GM23338 (cell line): ENCODE results near the gene MTMR3. TPM values are rescaled to one million over a fixed set of nuclear protein-coding genes. Genes with fewer than 3 reads are reported as not detected.
A peak's percentile ranks its signal among the peaks of the same experiment; 100 is the strongest.
"Not testable (repeated sequence)": the region's sequence is repeated elsewhere in the genome, so short reads cannot be mapped to it uniquely, and the experiment has no call there.

ENCODE experiments used
- ATAC-seq: fragments of 200-7000 bp; cut with Tn5 transposase; 3 replicates; pipeline ENCODE4 v1.9.1; 2020
- DNase-seq: peaks from one replicate; pipeline ENCODE4 v3.0.0-alpha.2; 2015; ENCODE audit warnings: low spot score
- H2AFZ ChIP-seq: fragments of 200-600 bp; sonication (generic); 2 replicates; pipeline ENCODE4 v1.8.0; 2016; ENCODE audit warnings: antibody characterized with exemption, mild to moderate bottlenecking, moderate library complexity
- H3F3A ChIP-seq: fragments of 200-600 bp; sonication (generic); replicated peaks from 2 replicates; pipeline ENCODE4 v1.8.0; 2017; ENCODE audit warnings: antibody characterized with exemption, mixed run types, low read depth
- H3K27ac ChIP-seq: fragments of 200-600 bp; sonication (generic); 2 replicates; pipeline ENCODE4 v1.6.1; 2016; ENCODE audit warnings: low read depth
- H3K27me3 ChIP-seq: fragments of 200-600 bp; sonication (generic); 2 replicates; pipeline ENCODE4 v1.8.0; 2016; ENCODE audit warnings: mild to moderate bottlenecking, mixed run types, moderate library complexity; ENCODE audit not compliant: insufficient read depth
- H3K36me3 ChIP-seq: fragments of 200-600 bp; sonication (generic); 2 replicates; pipeline ENCODE4 v1.8.0; 2016; ENCODE audit warnings: mild to moderate bottlenecking; ENCODE audit not compliant: insufficient read depth
- H3K4me1 ChIP-seq: fragments of 200-600 bp; sonication (generic); 2 replicates; pipeline ENCODE4 v1.8.0; 2016; ENCODE audit warnings: mild to moderate bottlenecking, moderate library complexity; ENCODE audit not compliant: insufficient read depth
- H3K4me2 ChIP-seq: fragments of 200-600 bp; sonication (generic); 2 replicates; pipeline ENCODE4 v1.7.1; 2017; ENCODE audit warnings: mixed run types
- H3K4me3 ChIP-seq: fragments of 200-600 bp; sonication (generic); 2 replicates; pipeline ENCODE4 v1.6.1; 2016; ENCODE audit warnings: mixed run types
- H3K79me2 ChIP-seq: fragments of 200-600 bp; sonication (generic); replicated peaks from 2 replicates; pipeline ENCODE4 v1.8.0; 2017; ENCODE audit warnings: mild to moderate bottlenecking; ENCODE audit not compliant: insufficient read depth
- H3K9me2 ChIP-seq: fragments of 200-600 bp; sonication (generic); 2 replicates; pipeline ENCODE4 v1.8.0; 2017; ENCODE audit not compliant: insufficient read depth
- H4K20me1 ChIP-seq: fragments of 200-600 bp; sonication (generic); replicated peaks from 2 replicates; pipeline ENCODE4 v1.8.0; 2017; ENCODE audit warnings: mild to moderate bottlenecking; ENCODE audit not compliant: insufficient read depth
- H3K27ac Mint-ChIP-seq: 2 replicates; pipeline ENCODE4 v1.8.0; 2020; ENCODE audit warnings: inconsistent platforms, mild to moderate bottlenecking, moderate library complexity, mixed read lengths
- H3K27me3 Mint-ChIP-seq: 3 replicates; pipeline ENCODE4 v1.8.0; 2022; ENCODE audit warnings: low read depth, mild to moderate bottlenecking, moderate library complexity, mixed read lengths, inconsistent platforms; ENCODE audit not compliant: insufficient read depth, poor library complexity
- H3K36me3 Mint-ChIP-seq: 3 replicates; pipeline ENCODE4 v1.8.0; 2021; ENCODE audit warnings: low read depth, mild to moderate bottlenecking, inconsistent platforms, moderate library complexity, mixed read lengths
- H3K4me1 Mint-ChIP-seq: 3 replicates; pipeline ENCODE4 v1.8.0; 2020; ENCODE audit warnings: mild to moderate bottlenecking, inconsistent platforms, mixed read lengths
- H3K4me3 Mint-ChIP-seq: 3 replicates; pipeline ENCODE4 v1.8.0; 2021; ENCODE audit warnings: moderate library complexity, mild to moderate bottlenecking, inconsistent platforms, mixed read lengths
- H3K9me3 Mint-ChIP-seq: 3 replicates; pipeline ENCODE4 v1.8.0; 2020; ENCODE audit warnings: moderate library complexity, mild to moderate bottlenecking, inconsistent platforms, mixed read lengths
- EZH2phosphoT487 ChIP-seq: fragments of 200-600 bp; sonication (generic); IDR thresholded peaks from one replicate; pipeline ENCODE4 v1.8.1; 2018; ENCODE audit warnings: antibody characterized with exemption; ENCODE audit not compliant: unreplicated experiment
- polyA plus RNA-seq: library from polyadenylated mRNA; unstranded; fragments of >200 nt; fragmentation: Nextera tagmentation; extraction: Ambion mirVana; gene quantifications from 2 replicates; pipeline ENCODE4 v1.2.1, GENCODE V29; 2016
- total RNA-seq: library from RNA; depleted of rRNA; stranded (reverse); fragments of >200 nt; shearing (Covaris generic); gene quantifications from 2 replicates; pipeline ENCODE4 v1.2.3, GENCODE V29; 2014
- TF ChIP-seq, protein P1 (sequence below): IDR thresholded peaks from 2 replicates; pipeline ENCODE4 v1.6.1; 2016; ENCODE audit warnings: antibody characterized with exemption
- TF ChIP-seq, protein P2 (sequence below), 2 experiments: fragments of 200-600 bp in 1 of 2; sonication (generic) in 1 of 2; conservative IDR thresholded peaks; 2 replicates each; pipeline versions ENCODE4 v1.5.1 to v1.6.1; 2016 to 2017; ENCODE audit warnings: antibody characterized with exemption in 2 of 2, low read depth in 2 of 2, mild to moderate bottlenecking in 2 of 2, moderate library complexity in 1 of 2
- TF ChIP-seq, protein P3 (sequence below): fragments of 250-450 bp; sonication (Bioruptor Pico); IDR thresholded peaks from 2 replicates; pipeline ENCODE4 v1.5.0; 2020; ENCODE audit warnings: mild to moderate bottlenecking, moderate library complexity

The MTMR3 gene
- total and polyA plus RNA-seq, 2 experiments from 2014 or later: 5.2 to 27.4 TPM

DNA sequence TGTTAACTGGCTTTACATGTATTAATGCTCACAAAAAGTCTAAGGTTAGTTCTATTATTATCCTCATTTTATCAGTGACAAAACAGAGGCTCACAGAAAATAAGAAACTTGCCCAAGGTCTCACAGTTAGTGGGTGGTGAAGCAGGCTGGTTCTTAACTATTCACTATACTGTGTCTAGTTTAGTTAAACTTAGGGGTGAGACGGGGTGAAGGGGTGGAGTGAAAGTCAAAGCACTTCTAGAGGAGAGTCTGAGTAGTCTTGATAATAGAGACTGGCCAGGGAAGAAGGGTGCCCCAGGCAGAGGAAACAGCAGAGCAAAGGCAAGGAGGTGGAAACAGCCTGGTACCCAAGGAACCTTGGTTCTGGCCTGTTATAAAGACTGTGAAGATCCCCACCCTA, 48.9 kb upstream of the MTMR3 start (continued):
- TF ChIP-seq, protein P1, sequence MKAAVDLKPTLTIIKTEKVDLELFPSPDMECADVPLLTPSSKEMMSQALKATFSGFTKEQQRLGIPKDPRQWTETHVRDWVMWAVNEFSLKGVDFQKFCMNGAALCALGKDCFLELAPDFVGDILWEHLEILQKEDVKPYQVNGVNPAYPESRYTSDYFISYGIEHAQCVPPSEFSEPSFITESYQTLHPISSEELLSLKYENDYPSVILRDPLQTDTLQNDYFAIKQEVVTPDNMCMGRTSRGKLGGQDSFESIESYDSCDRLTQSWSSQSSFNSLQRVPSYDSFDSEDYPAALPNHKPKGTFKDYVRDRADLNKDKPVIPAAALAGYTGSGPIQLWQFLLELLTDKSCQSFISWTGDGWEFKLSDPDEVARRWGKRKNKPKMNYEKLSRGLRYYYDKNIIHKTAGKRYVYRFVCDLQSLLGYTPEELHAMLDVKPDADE: no peak
- TF ChIP-seq, protein P2, sequence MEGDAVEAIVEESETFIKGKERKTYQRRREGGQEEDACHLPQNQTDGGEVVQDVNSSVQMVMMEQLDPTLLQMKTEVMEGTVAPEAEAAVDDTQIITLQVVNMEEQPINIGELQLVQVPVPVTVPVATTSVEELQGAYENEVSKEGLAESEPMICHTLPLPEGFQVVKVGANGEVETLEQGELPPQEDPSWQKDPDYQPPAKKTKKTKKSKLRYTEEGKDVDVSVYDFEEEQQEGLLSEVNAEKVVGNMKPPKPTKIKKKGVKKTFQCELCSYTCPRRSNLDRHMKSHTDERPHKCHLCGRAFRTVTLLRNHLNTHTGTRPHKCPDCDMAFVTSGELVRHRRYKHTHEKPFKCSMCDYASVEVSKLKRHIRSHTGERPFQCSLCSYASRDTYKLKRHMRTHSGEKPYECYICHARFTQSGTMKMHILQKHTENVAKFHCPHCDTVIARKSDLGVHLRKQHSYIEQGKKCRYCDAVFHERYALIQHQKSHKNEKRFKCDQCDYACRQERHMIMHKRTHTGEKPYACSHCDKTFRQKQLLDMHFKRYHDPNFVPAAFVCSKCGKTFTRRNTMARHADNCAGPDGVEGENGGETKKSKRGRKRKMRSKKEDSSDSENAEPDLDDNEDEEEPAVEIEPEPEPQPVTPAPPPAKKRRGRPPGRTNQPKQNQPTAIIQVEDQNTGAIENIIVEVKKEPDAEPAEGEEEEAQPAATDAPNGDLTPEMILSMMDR (conservative IDR thresholded peaks at IDR 0.05; ENCODE audit: low read depth in 2 of 2): no peak
- TF ChIP-seq, protein P3, sequence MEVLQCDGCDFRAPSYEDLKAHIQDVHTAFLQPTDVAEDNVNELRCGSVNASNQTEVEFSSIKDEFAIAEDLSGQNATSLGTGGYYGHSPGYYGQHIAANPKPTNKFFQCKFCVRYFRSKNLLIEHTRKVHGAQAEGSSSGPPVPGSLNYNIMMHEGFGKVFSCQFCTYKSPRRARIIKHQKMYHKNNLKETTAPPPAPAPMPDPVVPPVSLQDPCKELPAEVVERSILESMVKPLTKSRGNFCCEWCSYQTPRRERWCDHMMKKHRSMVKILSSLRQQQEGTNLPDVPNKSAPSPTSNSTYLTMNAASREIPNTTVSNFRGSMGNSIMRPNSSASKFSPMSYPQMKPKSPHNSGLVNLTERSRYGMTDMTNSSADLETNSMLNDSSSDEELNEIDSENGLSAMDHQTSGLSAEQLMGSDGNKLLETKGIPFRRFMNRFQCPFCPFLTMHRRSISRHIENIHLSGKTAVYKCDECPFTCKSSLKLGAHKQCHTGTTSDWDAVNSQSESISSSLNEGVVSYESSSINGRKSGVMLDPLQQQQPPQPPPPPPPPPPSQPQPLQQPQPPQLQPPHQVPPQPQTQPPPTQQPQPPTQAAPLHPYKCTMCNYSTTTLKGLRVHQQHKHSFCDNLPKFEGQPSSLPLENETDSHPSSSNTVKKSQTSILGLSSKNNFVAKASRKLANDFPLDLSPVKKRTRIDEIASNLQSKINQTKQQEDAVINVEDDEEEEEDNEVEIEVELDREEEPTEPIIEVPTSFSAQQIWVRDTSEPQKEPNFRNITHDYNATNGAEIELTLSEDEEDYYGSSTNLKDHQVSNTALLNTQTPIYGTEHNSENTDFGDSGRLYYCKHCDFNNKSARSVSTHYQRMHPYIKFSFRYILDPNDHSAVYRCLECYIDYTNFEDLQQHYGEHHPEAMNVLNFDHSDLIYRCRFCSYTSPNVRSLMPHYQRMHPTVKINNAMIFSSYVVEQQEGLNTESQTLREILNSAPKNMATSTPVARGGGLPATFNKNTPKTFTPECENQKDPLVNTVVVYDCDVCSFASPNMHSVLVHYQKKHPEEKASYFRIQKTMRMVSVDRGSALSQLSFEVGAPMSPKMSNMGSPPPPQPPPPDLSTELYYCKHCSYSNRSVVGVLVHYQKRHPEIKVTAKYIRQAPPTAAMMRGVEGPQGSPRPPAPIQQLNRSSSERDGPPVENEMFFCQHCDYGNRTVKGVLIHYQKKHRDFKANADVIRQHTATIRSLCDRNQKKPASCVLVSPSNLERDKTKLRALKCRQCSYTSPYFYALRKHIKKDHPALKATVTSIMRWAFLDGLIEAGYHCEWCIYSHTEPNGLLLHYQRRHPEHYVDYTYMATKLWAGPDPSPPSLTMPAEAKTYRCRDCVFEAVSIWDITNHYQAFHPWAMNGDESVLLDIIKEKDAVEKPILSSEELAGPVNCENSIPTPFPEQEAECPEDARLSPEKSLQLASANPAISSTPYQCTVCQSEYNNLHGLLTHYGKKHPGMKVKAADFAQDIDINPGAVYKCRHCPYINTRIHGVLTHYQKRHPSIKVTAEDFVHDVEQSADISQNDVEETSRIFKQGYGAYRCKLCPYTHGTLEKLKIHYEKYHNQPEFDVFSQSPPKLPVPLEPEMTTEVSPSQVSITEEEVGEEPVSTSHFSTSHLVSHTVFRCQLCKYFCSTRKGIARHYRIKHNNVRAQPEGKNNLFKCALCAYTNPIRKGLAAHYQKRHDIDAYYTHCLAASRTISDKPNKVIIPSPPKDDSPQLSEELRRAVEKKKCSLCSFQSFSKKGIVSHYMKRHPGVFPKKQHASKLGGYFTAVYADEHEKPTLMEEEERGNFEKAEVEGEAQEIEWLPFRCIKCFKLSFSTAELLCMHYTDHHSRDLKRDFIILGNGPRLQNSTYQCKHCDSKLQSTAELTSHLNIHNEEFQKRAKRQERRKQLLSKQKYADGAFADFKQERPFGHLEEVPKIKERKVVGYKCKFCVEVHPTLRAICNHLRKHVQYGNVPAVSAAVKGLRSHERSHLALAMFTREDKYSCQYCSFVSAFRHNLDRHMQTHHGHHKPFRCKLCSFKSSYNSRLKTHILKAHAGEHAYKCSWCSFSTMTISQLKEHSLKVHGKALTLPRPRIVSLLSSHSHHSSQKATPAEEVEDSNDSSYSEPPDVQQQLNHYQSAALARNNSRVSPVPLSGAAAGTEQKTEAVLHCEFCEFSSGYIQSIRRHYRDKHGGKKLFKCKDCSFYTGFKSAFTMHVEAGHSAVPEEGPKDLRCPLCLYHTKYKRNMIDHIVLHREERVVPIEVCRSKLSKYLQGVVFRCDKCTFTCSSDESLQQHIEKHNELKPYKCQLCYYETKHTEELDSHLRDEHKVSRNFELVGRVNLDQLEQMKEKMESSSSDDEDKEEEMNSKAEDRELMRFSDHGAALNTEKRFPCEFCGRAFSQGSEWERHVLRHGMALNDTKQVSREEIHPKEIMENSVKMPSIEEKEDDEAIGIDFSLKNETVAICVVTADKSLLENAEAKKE: no peak
- no peak for TF ChIP-seq EZH2phosphoT487

DNA sequence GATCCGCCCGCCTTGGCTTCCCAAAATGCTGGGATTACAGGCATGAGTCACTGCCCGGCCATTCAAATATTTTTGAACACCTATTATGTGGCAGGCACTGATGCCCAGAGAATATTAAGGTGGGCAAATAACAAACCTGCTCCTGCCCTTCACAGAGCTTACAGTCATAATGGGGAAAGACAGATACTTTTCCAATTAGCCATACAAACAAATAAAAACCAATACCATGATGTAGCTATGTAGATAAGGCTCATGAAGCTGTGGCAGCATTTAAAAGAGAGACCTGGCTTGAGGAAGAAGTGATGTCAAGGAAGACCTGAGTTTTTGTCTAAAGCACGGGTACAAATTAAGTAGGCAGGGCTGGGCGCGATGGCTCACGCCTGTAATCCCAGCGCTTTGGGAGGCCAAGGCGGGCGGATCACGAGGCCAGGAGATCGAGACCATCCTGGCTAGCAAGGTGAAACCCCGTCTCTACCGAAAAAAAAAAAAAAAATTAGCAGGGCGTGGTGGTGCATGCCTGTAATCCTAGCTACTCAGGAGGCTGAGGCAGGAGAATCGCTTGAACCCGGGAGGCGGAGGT, 46.1 kb upstream of the MTMR3 start:
- DNase-seq, ATAC-seq, H3F3A ChIP-seq, H3K27me3 ChIP-seq, H3K4me1 Mint-ChIP-seq, H3K36me3 Mint-ChIP-seq, H3K4me1 ChIP-seq, H3K9me3 Mint-ChIP-seq, H3K9me2 ChIP-seq, H2AFZ ChIP-seq, H4K20me1 ChIP-seq, H3K27ac Mint-ChIP-seq, H3K4me2 ChIP-seq, H3K27ac ChIP-seq, H3K36me3 ChIP-seq, H3K27me3 Mint-ChIP-seq: not testable (repeated sequence)
- peak overlapping the region; percentile 93; the same call in 1 of the 2 replicates for H3K4me3 ChIP-seq
- peak overlapping the region; percentile 92 for H3K4me3 Mint-ChIP-seq
- H3K79me2 ChIP-seq: peaks cover 14% of the 10 kb centered on the region
